GM18873 (cell line): ENCODE measurements around the gene GRM5.
"Not testable (repeated sequence)": the region's sequence is repeated elsewhere in the genome, so short reads cannot be mapped to it uniquely, and the experiment has no call there.

ENCODE experiments used
- ATAC-seq: cut with Tn5 transposase; IDR thresholded peaks from one replicate; pipeline ENCODE4 v1.9.1; 2021; ENCODE audit warnings: mild to moderate bottlenecking, moderate library complexity, moderate number of reproducible peaks; ENCODE audit not compliant: unreplicated experiment, low FRiP score

The GRM5 gene

GRCh38 chr11:88978992-88979391 lies 86.8 kb downstream of the GRM5 start:
- ATAC-seq = not testable (repeated sequence)

GRCh38 chr11:88975441-88975840 lies 90.3 kb downstream of the GRM5 start:
- not testable (repeated sequence) for ATAC-seq

GRCh38 chr11:88972210-88972609 lies 93.6 kb downstream of the GRM5 start:
- ATAC-seq = no peak

- not testable (repeated sequence) for ATAC-seq
These were observed 104.2 kb downstream of the GRM5 start for GRCh38 chr11:88961621-88962020.

GRCh38 chr11:88959857-88960256 lies 105.9 kb downstream of the GRM5 start:
- ATAC-seq = not testable (repeated sequence)

GRCh38 chr11:88950975-88951374 lies 114.8 kb downstream of the GRM5 start:
- no peak for ATAC-seq

GRCh38 chr11:88948908-88949307 lies 116.9 kb downstream of the GRM5 start:
- not testable (repeated sequence) for ATAC-seq

GRCh38 chr11:88947843-88948572 lies 117.8 kb downstream of the GRM5 start:
- ATAC-seq = peak; percentile 72

- ATAC-seq = not testable (repeated sequence)
These were observed 136.1 kb downstream of the GRM5 start for GRCh38 chr11:88929665-88930064.

- not testable (repeated sequence) for ATAC-seq
These were observed 148.7 kb downstream of the GRM5 start for GRCh38 chr11:88917065-88917464.

- ATAC-seq = no peak
These were observed 156.3 kb downstream of the GRM5 start for GRCh38 chr11:88909500-88909899.

- not testable (repeated sequence) for ATAC-seq
These were observed 164.3 kb downstream of the GRM5 start for GRCh38 chr11:88901436-88901835.

- ATAC-seq = not testable (repeated sequence)
These were observed 176.9 kb downstream of the GRM5 start for GRCh38 chr11:88888855-88889254.

- no peak for ATAC-seq
These were observed 179.0 kb downstream of the GRM5 start for GRCh38 chr11:88886796-88887195.

- not testable (repeated sequence) for ATAC-seq
These were observed 183.0 kb downstream of the GRM5 start for GRCh38 chr11:88882800-88883199.

- no peak for ATAC-seq
These were observed 204.2 kb downstream of the GRM5 start for GRCh38 chr11:88861618-88862017.

- not testable (repeated sequence) for ATAC-seq
These were observed 205.4 kb downstream of the GRM5 start for GRCh38 chr11:88860431-88860830.

- ATAC-seq = not testable (repeated sequence)
These were observed 211.8 kb downstream of the GRM5 start for GRCh38 chr11:88853963-88854362.

- not testable (repeated sequence) for ATAC-seq
These were observed 214.2 kb downstream of the GRM5 start for GRCh38 chr11:88851547-88851946.

GRCh38 chr11:88849773-88850172 lies 216.0 kb downstream of the GRM5 start:
- ATAC-seq = not testable (repeated sequence)

GRCh38 chr11:88849368-88849767 lies 216.4 kb downstream of the GRM5 start:
- ATAC-seq = no peak

- ATAC-seq = not testable (repeated sequence)
These were observed 219.5 kb downstream of the GRM5 start for GRCh38 chr11:88846266-88846665.
